Spleen (tissue), 7 donors: ENCODE results near the gene SFTPB.

Experiments
- CTCF ChIP-seq, 11 experiments: fragments of 200-600 bp in 7 of 11; fragments of 450-650 bp in 4 of 11; sonication (generic) in 4 of 11; IDR thresholded peaks in 8 of 11; conservative IDR thresholded peaks in 3 of 11; 1 replicate in 7 of 11; 2 replicates in 4 of 11; pipeline versions ENCODE4 v1.4.0 to v1.8.0; 2016 to 2021; ENCODE audit warnings: antibody characterized with exemption in 11 of 11, inconsistent platforms in 4 of 11, mild to moderate bottlenecking in 1 of 11
- POLR2A ChIP-seq, 3 donors: fragments of 450-650 bp; IDR thresholded peaks; one replicate each; pipeline ENCODE4 v1.5.1; 2017; ENCODE audit warnings: antibody characterized with exemption in 3 of 3, mild to moderate bottlenecking in 1 of 3
- POLR2AphosphoS5 ChIP-seq, 3 donors: sonication (generic); formaldehyde crosslinking; IDR thresholded peaks; one replicate each; pipeline ENCODE4 v1.5.1; 2017; ENCODE audit warnings: antibody characterized with exemption in 3 of 3
- donor health status: DM: no; HTN: no; CAD: no; lungs with moderate emphysema.
- donor health status: DM: no; HTN: no; CAD: no.
- donor health status: DM: no; HTN: no; CAD: no.

- TF ChIP-seq POLR2A (IDR thresholded peaks at IDR 0.05), result no peak
- TF ChIP-seq CTCF (IDR thresholded peaks at IDR 0.05 in 8 of 11, conservative IDR thresholded peaks at IDR 0.05 in 3 of 11), result no peak
- no peak for TF ChIP-seq POLR2AphosphoS5 (IDR thresholded peaks at IDR 0.05)
Measured at GRCh38 chr2:85684380-85684779, 16.4 kb upstream of the SFTPB start.
